Motor neuron (in vitro differentiated cells): ENCODE results near the gene OR1F1. TPM values are rescaled to one million over a fixed set of nuclear protein-coding genes. Genes with fewer than 3 reads are reported as not detected.

ENCODE experiments used
- ATAC-seq, 8 experiments: fragments of 200-7000 bp; cut with Tn5 transposase; replicated peaks in 6 of 8; 2 replicates each; pipeline ENCODE4 v1.8.0; 2021; ENCODE audit warnings: mild to moderate bottlenecking in 8 of 8, moderate library complexity in 8 of 8
- H3K27ac ChIP-seq, 2 donors: fragments of 250-450 bp; sonication (Bioruptor Pico); 2 replicates each; pipeline ENCODE4 v1.9.0; 2021; ENCODE audit warnings: antibody characterized with exemption in 2 of 2, mild to moderate bottlenecking in 2 of 2, moderate library complexity in 1 of 2
- H3K4me1 ChIP-seq, 2 donors: fragments of 250-450 bp; sonication (Bioruptor Pico); replicated peaks in 1 of 2; 2 replicates each; pipeline ENCODE4 v1.6.1; 2021; ENCODE audit warnings: antibody characterized with exemption in 2 of 2, mild to moderate bottlenecking in 2 of 2, moderate library complexity in 1 of 2
- H3K4me3 ChIP-seq, 5 donors: fragments of 250-450 bp; sonication (Bioruptor Pico); 2 replicates each; pipeline ENCODE4 v1.9.0; 2021; ENCODE audit warnings: antibody characterized with exemption in 5 of 5, mild to moderate bottlenecking in 5 of 5, moderate library complexity in 4 of 5
- WGBS, 10 experiments: fragments of 450-650 bp; shearing (Covaris generic); methylation state at CpG; one replicate each; pipeline ENCODE4 v1.0.0; 2022; 5-methylcytosine and 5-hydroxymethylcytosine counted together
- in situ Hi-C, 9 experiments: fragments of 400-800 bp; cut with MboI; loops; one replicate each; pipeline ENCODE4 v1.15.0; 2021; ENCODE audit warnings: low sequenced_read_pairs in 9 of 9, low pct_unique_long_range_greater_than_20kb in 2 of 9; ENCODE audit not compliant: unreplicated experiment in 9 of 9
- total RNA-seq, 8 experiments: library from RNA; unstranded; fragments of 300-600 nt; gene quantifications; 2 replicates each; pipeline versions ENCODE4 v1.2.3 to v1.2.4, GENCODE V29; 2022

Gene OR1F1
- total RNA-seq, 8 experiments from 2014 or later, result 0.32 to 1.4 (median 0.85) TPM; not detected in 4

DNA sequence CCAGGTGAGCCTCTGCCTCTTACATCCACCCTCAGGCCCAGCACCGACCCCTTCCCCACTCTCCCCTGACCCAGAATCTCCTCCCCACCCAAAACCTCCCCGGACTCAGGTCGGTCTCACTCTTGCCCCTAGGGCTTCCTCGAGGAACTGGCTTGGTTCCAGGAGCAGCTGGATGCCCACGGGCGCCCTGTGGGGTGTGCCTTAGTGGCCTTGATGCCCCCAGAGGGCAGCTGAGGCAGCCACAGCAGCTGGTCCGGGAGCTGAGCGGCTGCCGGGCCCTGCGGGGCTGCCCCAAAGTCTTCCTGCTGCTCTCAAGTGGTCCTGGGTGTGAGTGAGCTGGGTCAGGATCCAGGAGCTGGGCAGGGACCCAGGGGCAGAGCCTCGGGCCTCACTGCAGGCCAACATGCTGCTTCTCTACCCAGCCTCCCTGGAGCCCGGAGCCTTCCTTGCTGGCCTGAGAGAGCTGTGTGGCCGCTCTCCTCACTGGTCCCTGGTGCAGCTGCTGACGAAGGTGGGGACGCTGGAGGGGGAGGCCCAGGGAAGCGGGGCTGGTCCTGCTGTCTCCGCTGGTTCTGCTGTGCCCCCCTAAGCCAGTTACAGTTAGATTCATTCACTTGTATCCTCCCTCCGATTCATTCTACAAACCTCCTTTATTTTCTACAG is 43.6 kb upstream of the OR1F1 start:
- no peaks in the 10 kb centered on the region for H3K4me1 ChIP-seq
- in situ Hi-C loops, result loop anchor here in 1 of 9 experiments (25.0 kb wide), 1 partner anchor 107 kb away; the partner anchor contains the start of genes BICDL2 and MMP25
- no peak for ATAC-seq
- H3K4me3 ChIP-seq, result no peak overlapping the region
- no peak overlapping the region for H3K27ac ChIP-seq
- 50 to 100% (median 88%) methylated on average over 1 to 4 of the region's 18 CpGs; no CpG with 5 or more reads in 4 of the 10 experiments for WGBS, 10 experiments

DNA sequence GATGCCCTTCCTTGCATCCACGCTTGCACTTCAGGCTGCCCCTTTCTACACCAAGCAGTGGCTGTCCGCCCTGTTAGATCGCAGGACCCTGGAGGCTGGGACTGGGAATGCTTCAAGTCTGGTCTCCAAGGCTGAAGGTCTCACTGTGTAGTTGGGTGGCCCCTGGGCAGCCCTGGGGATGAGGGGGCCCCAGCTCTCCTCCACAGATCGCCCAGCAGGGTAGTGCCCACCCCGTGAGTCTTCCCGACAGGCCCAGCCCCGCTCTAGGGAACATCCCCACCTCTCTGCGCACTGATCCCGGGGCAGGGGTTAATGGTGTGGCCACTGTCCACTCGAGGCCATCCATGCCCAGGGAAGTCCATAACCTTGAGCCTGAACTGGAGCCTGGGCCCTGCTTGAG is 42.9 kb upstream of the OR1F1 start:
- in situ Hi-C loops, result loop anchor here in 1 of 9 experiments (25.0 kb wide), 1 partner anchor 108 kb away; the partner anchor contains the start of genes BICDL2 and MMP25
- no peak for ATAC-seq
- WGBS, 10 experiments, result 40 to 90% (median 86%) methylated on average over 1 to 4 of the region's 10 CpGs; no CpG with 5 or more reads in 7 of the 10 experiments

DNA sequence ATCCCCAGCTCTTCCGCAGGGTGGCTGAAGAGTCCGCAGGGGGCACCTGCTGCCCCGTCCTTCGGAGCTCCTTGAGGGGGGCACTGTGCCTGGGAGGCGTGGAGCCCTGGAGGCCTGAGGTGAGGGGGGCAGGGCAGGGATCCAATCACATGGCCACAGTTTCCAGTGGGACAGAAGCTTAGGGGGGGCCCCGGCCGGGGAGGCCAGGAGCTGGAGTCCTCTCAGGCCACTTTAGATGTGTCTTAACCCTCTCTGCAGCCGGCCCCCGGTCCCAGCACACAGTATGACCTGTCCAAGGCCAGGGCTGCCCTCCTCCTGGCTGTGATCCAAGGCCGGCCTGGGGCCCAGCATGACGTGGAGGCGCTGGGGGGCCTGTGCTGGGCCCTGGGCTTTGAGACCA is 42.3 kb upstream of the OR1F1 start:
- Histone ChIP-seq H3K4me3 (no peak overlapping the region), H3K4me1 (no peaks in the 10 kb centered on the region), H3K27ac (no peak overlapping the region)
- WGBS, 10 experiments, result 60 to 93% methylated on average over 1 to 2 of the region's 12 CpGs; no CpG with 5 or more reads in 8 of the 10 experiments
- ATAC-seq, result no peak
- in situ Hi-C loops, result loop anchor here in 1 of 9 experiments (25.0 kb wide), 1 partner anchor 108 kb away; the partner anchor contains the start of genes BICDL2 and MMP25

More for the DNA sequence above, 42.9 kb upstream of the OR1F1 start:
- Histone ChIP-seq H3K4me1 (no peaks in the 10 kb centered on the region), H3K4me3 (no peak overlapping the region), H3K27ac (no peak overlapping the region)

DNA sequence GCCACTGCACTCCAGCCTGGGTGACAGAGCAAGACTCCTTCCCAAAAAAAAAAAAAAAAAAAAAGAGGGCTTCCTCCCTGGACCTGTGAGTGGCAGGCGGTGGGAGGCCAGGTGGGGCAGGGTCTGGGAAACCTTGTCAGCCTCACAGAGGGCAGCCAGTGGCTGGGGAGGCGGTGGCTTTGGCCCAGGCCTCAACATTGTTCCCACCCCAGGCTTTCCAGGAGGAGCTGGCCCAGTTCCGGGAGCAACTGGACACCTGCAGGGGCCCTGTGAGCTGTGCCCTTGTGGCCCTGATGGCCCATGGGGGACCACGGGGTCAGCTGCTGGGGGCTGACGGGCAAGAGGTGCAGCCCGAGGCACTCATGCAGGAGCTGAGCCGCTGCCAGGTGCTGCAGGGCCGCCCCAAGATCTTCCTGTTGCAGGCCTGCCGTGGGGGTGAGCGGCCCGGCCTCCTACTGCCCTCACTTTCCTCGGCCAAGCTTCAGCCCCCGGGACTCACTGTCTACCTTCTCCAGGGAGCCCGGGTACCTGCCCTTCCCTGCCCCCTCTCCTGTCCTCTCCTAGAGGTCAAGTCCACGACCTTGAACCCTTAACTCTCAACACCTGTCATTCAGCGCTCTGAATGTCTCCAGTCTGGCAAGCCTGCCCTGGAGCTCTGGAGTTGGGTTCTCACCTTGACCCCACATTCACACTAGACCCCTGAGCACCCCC is 40.8 kb upstream of the OR1F1 start:
- WGBS, 10 experiments, result 50 to 100% (median 83%) methylated on average over 1 to 3 of the region's 16 CpGs; no CpG with 5 or more reads in 5 of the 10 experiments
- Histone ChIP-seq H3K27ac (no peak overlapping the region), H3K4me3 (no peak overlapping the region), H3K4me1 (no peaks in the 10 kb centered on the region)
- ATAC-seq, result no peak
- in situ Hi-C loops, result loop anchor here in 1 of 9 experiments (25.0 kb wide), 1 partner anchor 110 kb away; the partner anchor contains the start of genes BICDL2 and MMP25

DNA sequence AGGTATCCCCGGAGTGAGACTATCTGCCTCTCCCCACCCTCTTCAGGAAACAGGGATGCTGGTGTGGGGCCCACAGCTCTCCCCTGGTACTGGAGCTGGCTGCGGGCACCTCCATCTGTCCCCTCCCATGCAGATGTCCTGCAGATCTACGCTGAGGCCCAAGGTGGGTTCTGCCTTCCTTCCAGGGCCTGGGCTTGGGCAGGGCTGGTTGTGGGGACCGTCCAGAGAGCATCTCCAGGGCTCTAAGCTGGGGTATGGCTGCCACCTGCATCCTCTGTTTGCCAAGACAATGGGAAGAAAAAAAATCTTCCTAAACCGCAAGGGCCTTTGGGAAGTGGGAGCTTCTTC is 40.3 kb upstream of the OR1F1 start:
- no peak for ATAC-seq

DNA sequence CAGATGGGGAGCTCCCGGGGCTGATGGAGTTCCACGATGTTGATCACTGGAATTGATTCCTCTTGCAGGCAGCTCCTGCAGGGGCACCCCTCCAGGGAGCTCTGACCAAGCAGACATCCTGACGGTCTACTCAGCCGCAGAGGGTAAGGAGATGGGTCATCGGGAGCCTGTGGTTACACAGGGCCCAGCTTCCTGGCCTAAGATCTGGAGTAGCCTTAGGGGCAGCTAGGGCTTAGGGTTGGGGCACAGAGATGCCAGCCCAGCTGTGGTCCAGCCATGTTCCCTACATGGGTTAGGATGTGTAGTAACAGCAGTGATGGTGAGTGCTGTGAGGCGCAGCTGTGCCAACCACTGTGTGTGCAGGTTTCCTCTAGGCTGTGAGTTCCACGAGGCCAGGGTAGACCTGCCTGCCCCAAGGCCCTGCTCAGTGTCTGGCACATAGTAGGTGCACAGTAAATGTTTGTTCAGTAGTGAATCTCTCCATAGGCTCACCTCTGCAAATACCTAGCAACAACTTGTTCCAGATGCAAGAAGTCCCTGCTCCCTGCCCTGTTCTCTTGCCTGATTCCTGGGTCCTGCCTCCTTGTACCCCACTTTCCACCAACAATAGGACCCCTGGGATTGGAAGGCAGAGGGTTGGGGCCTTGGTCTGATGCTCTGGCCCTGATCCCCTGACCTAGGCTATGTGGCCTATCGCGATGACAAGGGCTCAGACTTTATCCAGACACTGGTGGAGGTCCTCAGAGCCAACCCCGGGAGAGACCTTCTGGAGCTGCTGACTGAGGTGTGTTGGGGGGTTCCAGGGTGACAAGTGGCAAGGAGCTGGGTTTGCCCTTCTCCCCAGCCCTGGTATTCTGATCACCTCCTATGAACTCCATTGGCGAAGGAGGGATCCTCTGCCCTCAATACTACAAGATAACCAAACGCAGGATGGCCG is 39.5 kb upstream of the OR1F1 start:
- in situ Hi-C loops, result loop anchor here in 1 of 9 experiments (25.0 kb wide), 1 partner anchor 111 kb away; the partner anchor contains the start of genes BICDL2 and MMP25
- no peak overlapping the region for H3K4me3 ChIP-seq
- no peaks in the 10 kb centered on the region for H3K4me1 ChIP-seq
- 73 to 100% (median 84%) methylated on average over 2 to 9 of the region's 13 CpGs; no CpG with 5 or more reads in 4 of the 10 experiments for WGBS, 10 experiments
- H3K27ac ChIP-seq, result no peak overlapping the region
- ATAC-seq, result no peak

More for the DNA sequence above, 40.3 kb upstream of the OR1F1 start:
- 73 to 100% (median 86%) methylated on average over 1 to 3 of the region's 5 CpGs; no CpG with 5 or more reads in 7 of the 10 experiments for WGBS, 10 experiments
- in situ Hi-C loops, result loop anchor here in 1 of 9 experiments (25.0 kb wide), 1 partner anchor 110 kb away; the partner anchor contains the start of genes BICDL2 and MMP25
- H3K27ac ChIP-seq, result no peak overlapping the region
- H3K4me1 ChIP-seq, result no peaks in the 10 kb centered on the region
- no peak overlapping the region for H3K4me3 ChIP-seq

DNA sequence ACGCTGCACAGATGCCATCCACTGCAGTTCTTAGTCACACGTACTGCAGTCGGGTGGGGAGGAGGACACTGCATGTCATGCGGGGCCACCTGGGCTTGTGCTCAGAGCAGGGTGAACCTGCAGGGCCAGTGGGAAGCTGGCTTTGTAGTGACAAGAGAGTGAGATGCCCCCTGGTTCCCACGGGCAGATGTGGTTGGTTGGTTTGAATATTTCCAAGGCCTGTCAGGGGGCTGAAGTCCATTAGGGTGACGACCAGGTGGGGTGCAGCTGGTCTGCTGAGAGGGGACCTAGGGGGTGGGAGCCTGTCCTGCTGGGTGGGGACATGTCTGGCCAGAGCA is 38.8 kb upstream of the OR1F1 start:
- peak overlapping the region in 1 of 5 donors; percentile 48 for H3K4me3 ChIP-seq
- no peaks in the 10 kb centered on the region for H3K4me1 ChIP-seq
- 74 to 100% (median 87%) methylated on average over 1 to 3 of the region's 6 CpGs; no CpG with 5 or more reads in 4 of the 10 experiments for WGBS, 10 experiments
- in situ Hi-C loops, result loop anchor here in 1 of 9 experiments (25.0 kb wide), 1 partner anchor 112 kb away; the partner anchor contains the start of genes BICDL2 and MMP25
- ATAC-seq, result no peak
- H3K27ac ChIP-seq, result no peak overlapping the region

DNA sequence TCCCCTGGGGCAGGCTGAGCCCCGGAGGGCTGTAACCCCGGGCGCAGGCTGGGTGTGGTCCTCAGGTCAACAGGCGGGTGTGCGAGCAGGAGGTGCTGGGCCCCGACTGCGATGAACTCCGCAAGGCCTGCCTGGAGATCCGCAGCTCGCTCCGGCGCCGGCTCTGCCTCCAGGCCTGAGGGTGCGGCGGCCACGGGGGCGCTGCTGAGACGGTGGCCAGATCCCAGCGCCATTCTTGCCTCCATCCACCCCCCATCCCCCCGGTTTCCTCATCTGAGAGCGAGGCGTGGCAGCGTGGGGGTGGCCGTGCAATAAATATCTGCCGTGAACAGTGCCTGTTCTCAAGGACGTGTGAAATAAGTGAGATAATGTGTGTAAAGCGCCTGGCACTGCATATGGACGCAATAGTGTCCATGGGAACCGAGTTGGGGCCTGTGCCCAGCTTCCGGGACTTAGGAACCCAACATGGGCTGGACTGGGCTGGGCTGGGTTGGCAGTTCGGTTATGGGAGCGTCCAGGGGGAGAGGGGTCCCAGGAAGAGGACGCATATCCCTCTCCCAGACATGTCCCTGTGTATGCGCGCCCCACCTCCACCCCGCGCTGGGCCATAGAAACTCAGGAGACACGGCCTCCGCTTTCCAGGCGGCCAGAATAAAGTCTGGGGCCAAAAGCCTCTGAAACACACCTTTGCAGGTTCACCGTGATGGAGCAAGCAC is 38.2 kb upstream of the OR1F1 start:
- H3K4me3 ChIP-seq, result peak overlapping the region; percentile 39 to 51 (median 48)
- in situ Hi-C loops, result loop anchor here in 1 of 9 experiments (25.0 kb wide), 1 partner anchor 112 kb away; the partner anchor contains the start of genes BICDL2 and MMP25
- 0 to 17% (median 8%) methylated on average over 2 to 10 of the region's 41 CpGs; no CpG with 5 or more reads in 5 of the 10 experiments for WGBS, 10 experiments
- no peaks in the 10 kb centered on the region for H3K4me1 ChIP-seq
- H3K27ac ChIP-seq, result peak overlapping the region; percentile 32 to 57
- peak; percentile 5 to 18 (median 6) for ATAC-seq

DNA sequence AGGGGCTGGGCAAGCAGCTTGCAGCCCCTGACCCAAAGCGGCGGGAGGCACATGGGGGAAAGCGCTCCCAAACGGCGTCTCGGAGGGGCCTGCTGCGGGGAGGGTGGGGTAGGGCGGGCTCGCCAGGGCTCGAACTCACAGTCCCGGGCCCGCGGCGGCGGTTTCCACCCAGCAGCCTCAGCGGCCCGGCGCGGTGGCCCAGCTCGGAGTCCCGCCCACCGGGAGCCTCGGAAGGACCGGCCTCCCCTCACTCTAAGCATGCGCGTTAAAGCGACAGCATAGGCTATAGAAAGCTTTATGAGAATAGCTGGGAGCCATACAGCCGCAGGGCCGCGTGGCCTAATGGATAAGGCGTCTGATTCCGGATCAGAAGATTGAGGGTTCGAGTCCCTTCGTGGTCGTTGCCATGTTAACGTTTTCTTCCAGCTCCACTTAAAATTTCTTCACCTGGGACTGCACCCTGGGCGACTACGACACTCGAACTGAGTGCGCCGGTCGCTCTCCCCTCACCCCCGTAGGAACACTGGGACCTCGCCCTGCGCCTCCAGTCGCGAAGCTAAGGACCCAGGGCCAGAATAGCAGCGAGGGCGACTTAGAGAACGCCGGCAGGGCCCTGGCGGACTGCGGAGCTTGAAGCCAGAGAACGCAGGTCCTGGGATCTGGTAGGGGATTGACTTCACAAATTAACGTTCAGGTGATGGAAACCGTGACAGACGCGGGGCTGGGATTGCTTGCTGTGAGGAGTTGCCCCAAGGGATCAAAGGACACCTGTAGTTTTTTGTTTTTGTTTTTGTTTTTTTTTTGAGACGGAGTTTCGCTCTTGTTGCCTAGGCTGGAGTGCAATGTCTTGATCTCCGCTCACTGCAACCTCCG is 37.4 kb upstream of the OR1F1 start:
- no peaks in the 10 kb centered on the region for H3K4me1 ChIP-seq
- WGBS, 10 experiments, result 0 to 8% (median 1%) methylated on average over 2 to 23 of the region's 62 CpGs; no CpG with 5 or more reads in 3 of the 10 experiments
- peak; percentile 69 to 80 (median 79) for ATAC-seq
- H3K27ac ChIP-seq, result peak overlapping the region; percentile 32 to 57
- H3K4me3 ChIP-seq, result peak overlapping the region; percentile 39 to 51 (median 48)
- in situ Hi-C loops, result no loop called here

DNA sequence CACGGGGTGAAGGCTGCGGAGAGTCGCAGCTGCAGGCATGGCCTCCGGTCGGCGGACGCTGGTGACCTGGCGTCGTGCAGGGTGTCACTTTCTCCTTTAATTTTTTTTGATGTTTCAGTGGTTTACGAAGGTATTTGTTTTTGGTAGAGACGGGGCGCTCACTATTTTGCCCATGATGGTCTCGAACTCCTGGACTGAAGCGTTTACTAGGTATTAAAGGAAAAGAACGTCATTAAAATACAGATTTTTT is 36.1 kb upstream of the OR1F1 start:
- Histone ChIP-seq H3K4me3 (peak overlapping the region; percentile 39 to 51 (median 48)), H3K27ac (no peak overlapping the region), H3K4me1 (no peaks in the 10 kb centered on the region)
- whole genome bisulfite sequencing, 10 experiments, result 0 to 26% (median 3%) methylated on average over 1 to 14 of the region's 15 CpGs; no CpG with 5 or more reads in 1 of the 10 experiments
- in situ Hi-C loops, result no loop called here
- ATAC-seq, result no peak

DNA sequence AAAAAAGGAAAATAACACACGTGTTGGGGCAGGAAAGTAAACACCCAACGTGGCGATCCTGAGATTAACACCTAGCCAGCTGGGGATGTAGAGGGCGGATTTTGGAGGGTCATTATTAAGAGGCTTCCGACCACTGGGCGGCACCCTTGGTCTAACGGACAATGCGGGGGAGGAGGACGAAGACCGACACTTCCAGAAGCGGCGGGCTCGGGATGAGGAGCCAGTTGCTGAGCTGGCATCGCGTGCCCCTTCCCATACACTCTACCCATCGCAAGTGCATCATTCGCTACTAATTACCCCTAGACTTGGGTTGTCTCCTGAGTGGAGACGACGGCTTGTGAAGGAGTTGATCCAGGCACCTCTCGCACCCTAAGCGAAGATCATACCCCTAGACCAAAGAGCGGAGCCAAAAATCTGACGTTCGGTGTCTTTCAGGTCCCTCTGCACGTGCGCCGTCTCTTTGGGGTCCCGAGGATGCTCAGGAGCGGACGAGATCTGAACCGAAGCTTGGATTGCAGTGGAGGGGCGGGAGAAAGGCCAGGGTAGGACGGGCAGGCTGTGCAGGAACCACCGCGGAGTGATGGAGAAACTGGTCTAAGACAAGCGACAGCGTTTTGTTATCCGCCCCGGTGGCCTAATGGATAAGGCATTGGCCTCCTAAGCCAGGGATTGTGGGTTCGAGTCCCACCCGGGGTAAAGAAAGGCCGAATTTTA is 35.6 kb upstream of the OR1F1 start:
- no peaks in the 10 kb centered on the region for H3K4me1 ChIP-seq
- peak overlapping the region; percentile 23 to 32 for H3K27ac ChIP-seq
- peak overlapping the region; percentile 39 to 51 (median 48) for H3K4me3 ChIP-seq
- in situ Hi-C loops, result no loop called here
- whole genome bisulfite sequencing, 10 experiments, result 0 to 7% (median 0%) methylated on average over 1 to 18 of the region's 42 CpGs; no CpG with 5 or more reads in 1 of the 10 experiments
- peak; percentile 9 to 53 (median 42) for ATAC-seq
